SK-N-SH treated with all-trans-retinoic acid at 6 μM for 48 hours (cell line): ENCODE measurements around the gene RERE.

Source experiments
- ATAC-seq: fragments of 200-7000 bp; cut with Tn5 transposase; 3 replicates; pipeline ENCODE4 v1.9.1; 2020; ENCODE audit warnings: mild to moderate bottlenecking, moderate library complexity
- ARNTL ChIP-seq: fragments of 450-650 bp; formaldehyde crosslinking; IDR thresholded peaks from 2 replicates; pipeline ENCODE4 v1.5.0; 2020; ENCODE audit warnings: low read depth, mild to moderate bottlenecking, moderate library complexity, borderline replicate concordance
- BACH2 ChIP-seq: fragments of 250-450 bp; sonication (Bioruptor Pico); IDR thresholded peaks from 2 replicates; pipeline ENCODE4 v1.9.0; 2021; ENCODE audit warnings: mild to moderate bottlenecking, borderline replicate concordance
- CREB5 ChIP-seq: fragments of 250-450 bp; sonication (Bioruptor Pico); IDR thresholded peaks from 2 replicates; pipeline ENCODE4 v1.5.1; 2020; ENCODE audit warnings: low read depth, mild to moderate bottlenecking, moderate library complexity
- CSDC2 ChIP-seq: fragments of 250-450 bp; sonication (Bioruptor Pico); IDR thresholded peaks from 2 replicates; pipeline ENCODE4 v1.5.0; 2020; ENCODE audit warnings: mild to moderate bottlenecking, moderate library complexity
- CSRNP3 ChIP-seq: fragments of 250-450 bp; sonication (Bioruptor Pico); IDR thresholded peaks from 2 replicates; pipeline ENCODE4 v1.5.1; 2021; ENCODE audit warnings: mild to moderate bottlenecking, moderate library complexity
- ESRRG ChIP-seq: fragments of 250-450 bp; sonication (Bioruptor Pico); IDR thresholded peaks from 2 replicates; pipeline ENCODE4 v1.6.1; 2021; ENCODE audit warnings: mild to moderate bottlenecking
- GLIS3 ChIP-seq: fragments of 250-450 bp; sonication (Bioruptor Pico); IDR thresholded peaks from 2 replicates; pipeline ENCODE4 v1.5.0; 2020; ENCODE audit warnings: mild to moderate bottlenecking, moderate library complexity
- ISL1 ChIP-seq: fragments of 250-450 bp; sonication (Bioruptor Pico); IDR thresholded peaks from 2 replicates; pipeline ENCODE4 v2.1.2; 2022; ENCODE audit warnings: mild to moderate bottlenecking, moderate library complexity
- POU6F1 ChIP-seq: fragments of 250-450 bp; sonication (Bioruptor Pico); IDR thresholded peaks from 2 replicates; pipeline ENCODE4 v1.8.0; 2021; ENCODE audit warnings: low read depth, mild to moderate bottlenecking, moderate library complexity, borderline replicate concordance
- PPARA ChIP-seq: fragments of 250-450 bp; sonication (Bioruptor Pico); IDR thresholded peaks from 2 replicates; pipeline ENCODE4 v1.5.0; 2020; ENCODE audit warnings: mild to moderate bottlenecking, borderline replicate concordance
- TCF4 ChIP-seq: fragments of 250-450 bp; sonication (Bioruptor Pico); IDR thresholded peaks from 2 replicates; pipeline ENCODE4 v1.8.0; 2021; ENCODE audit warnings: mild to moderate bottlenecking, moderate library complexity, borderline replicate concordance
- TOX ChIP-seq: fragments of 250-450 bp; sonication (Bioruptor Pico); IDR thresholded peaks from 2 replicates; pipeline ENCODE4 v1.8.0; 2021; ENCODE audit warnings: mild to moderate bottlenecking, moderate library complexity, borderline replicate concordance
- TSHZ2 ChIP-seq: fragments of 250-450 bp; sonication (Bioruptor Pico); IDR thresholded peaks from 2 replicates; pipeline ENCODE4 v1.5.0; 2020; ENCODE audit warnings: mild to moderate bottlenecking, moderate library complexity
- ZC3H10 ChIP-seq: fragments of 250-450 bp; sonication (Bioruptor Pico); IDR thresholded peaks from 2 replicates; pipeline ENCODE4 v1.5.1; 2021; ENCODE audit warnings: mild to moderate bottlenecking, moderate library complexity
- ZFP3 ChIP-seq: fragments of 250-450 bp; sonication (Bioruptor Pico); IDR thresholded peaks from 2 replicates; pipeline ENCODE4 v1.5.0; 2020; ENCODE audit warnings: mild to moderate bottlenecking, moderate library complexity
- ZFP30 ChIP-seq: fragments of 450-650 bp; formaldehyde crosslinking; IDR thresholded peaks from 2 replicates; pipeline ENCODE4 v1.5.0; 2022; ENCODE audit warnings: mild to moderate bottlenecking, moderate library complexity
- ZNF565 ChIP-seq: fragments of 450-650 bp; formaldehyde crosslinking; conservative IDR thresholded peaks from 2 replicates; pipeline ENCODE4 v1.5.0; 2020; ENCODE audit warnings: low read depth, mild to moderate bottlenecking, moderate library complexity
- ZNF8 ChIP-seq: fragments of 450-650 bp; formaldehyde crosslinking; IDR thresholded peaks from 2 replicates; pipeline ENCODE4 v1.5.0; 2020; ENCODE audit warnings: mild to moderate bottlenecking, moderate library complexity

The RERE gene

GRCh38 chr1:8812081-8812480, 5.4 kb downstream of the RERE start:
- TF ChIP-seq ZFP30 (CRISPR knock-in tag), result no peak
- no peak for TF ChIP-seq GLIS3 (CRISPR knock-in tag)
- TF ChIP-seq ZNF8 (CRISPR knock-in tag), result no peak
- TF ChIP-seq ZFP3, result no peak
- TF ChIP-seq ZNF565 (CRISPR knock-in tag), result no peak
- no peak for TF ChIP-seq POU6F1 (CRISPR knock-in tag)
- TF ChIP-seq, all 23 proteins: peak for 0
- no peak for ATAC-seq

DNA sequence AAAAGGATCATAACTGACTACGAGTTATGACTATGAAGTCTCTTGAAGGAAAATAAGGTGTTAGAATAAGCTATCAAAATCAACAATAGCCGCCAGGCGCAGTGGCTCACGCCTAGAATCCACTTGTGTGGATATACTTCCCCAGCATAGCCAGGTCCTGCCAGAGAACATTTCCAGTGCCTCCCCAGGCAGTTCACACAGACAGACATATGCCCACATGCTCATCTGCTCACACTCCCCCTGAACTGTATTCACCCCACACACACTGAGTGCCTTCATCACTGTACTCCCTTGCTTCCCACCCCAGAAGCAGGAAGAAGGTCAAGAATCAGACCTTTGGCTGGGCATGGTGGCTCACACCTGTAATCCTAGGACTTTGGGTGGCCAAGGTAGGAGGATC, 6.5 kb downstream of the RERE start:
- ATAC-seq, result no peak
- TF ChIP-seq CSRNP3 (CRISPR knock-in tag), result no peak
- TF ChIP-seq ZC3H10, result no peak
- no peak for TF ChIP-seq POU6F1 (CRISPR knock-in tag)
- TF ChIP-seq PPARA (CRISPR knock-in tag), result no peak
- no peak for TF ChIP-seq TOX (CRISPR knock-in tag)
- no peak for TF ChIP-seq ESRRG (CRISPR knock-in tag)
- TF ChIP-seq ZFP30 (CRISPR knock-in tag), result no peak
- no peak for TF ChIP-seq CREB5 (CRISPR knock-in tag)
- TF ChIP-seq ZNF8 (CRISPR knock-in tag), result no peak

- ATAC-seq, result no peak
These were observed 8.1 kb downstream of the RERE start for GRCh38 chr1:8809342-8809736.

More at GRCh38 chr1:8809342-8809736, 8.1 kb downstream of the RERE start:
- TF ChIP-seq ZNF8 (CRISPR knock-in tag), result no peak
- no peak for TF ChIP-seq ZFP3
- TF ChIP-seq PPARA (CRISPR knock-in tag), result no peak
- no peak for TF ChIP-seq ZC3H10
- TF ChIP-seq TCF4 (CRISPR knock-in tag), result no peak
- no peak for TF ChIP-seq POU6F1 (CRISPR knock-in tag)
- no peak for TF ChIP-seq BACH2 (CRISPR knock-in tag)
- no peak for TF ChIP-seq TOX (CRISPR knock-in tag)
- no peak for TF ChIP-seq TSHZ2 (CRISPR knock-in tag)
- no peak for TF ChIP-seq ISL1 (CRISPR knock-in tag)
- no peak for TF ChIP-seq CSDC2
- no peak for TF ChIP-seq ARNTL
- TF ChIP-seq, all 23 proteins: peak for 0
